GM12873 (cell line): ENCODE measurements around the gene CEACAM8.

Experiments
- TF ChIP-seq, protein P1 (sequence below): IDR thresholded peaks from 2 replicates; pipeline ENCODE4 v1.5.1; 2012; ENCODE audit warnings: low read depth, mild to moderate bottlenecking, moderate library complexity, low read length, control low read depth; ENCODE audit not compliant: insufficient read depth; ENCODE audit errors: missing control alignments

Gene CEACAM8

DNA sequence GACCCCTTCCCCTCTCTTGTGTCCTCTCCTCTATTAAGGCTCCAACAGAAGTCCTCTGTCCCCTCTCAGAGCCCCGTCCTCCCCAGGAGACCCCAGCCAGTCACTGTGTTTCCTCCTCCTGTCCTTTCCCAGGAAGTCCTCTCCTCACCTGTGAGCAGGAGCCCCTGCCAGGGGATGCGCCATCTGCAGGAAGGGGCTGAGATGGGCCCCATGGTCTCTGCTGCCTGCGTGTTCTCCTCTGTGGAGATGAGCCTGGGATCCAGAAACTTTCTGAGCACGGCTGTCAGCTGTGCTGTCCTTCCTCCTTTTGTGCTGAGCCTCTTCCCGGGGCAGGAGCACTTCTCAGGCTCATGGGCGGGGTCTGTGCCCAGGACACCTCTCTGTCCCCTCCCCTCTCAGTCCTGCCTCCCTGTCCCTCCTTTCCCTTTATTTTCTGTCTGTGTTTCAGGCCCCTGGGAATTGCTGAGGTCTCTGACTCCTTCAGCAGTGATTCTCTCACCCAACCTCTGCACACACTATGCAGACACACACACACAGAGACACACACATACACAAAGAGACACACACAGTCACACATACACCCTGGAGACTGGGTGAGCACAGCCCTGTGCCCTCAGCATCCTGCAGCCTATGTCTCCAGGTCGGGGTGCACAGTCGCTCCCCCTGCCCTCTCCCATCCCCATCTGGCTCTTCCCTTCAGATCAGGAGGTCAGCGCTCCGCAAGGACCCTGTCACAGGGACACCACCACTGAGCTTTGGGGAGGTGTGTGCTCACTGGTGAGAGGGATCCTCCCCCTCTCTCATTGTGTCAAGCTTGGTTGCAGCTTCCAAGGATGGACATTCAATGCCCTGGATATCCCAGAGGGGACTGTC, at the start of gene CEACAM8:
TSS of gene CEACAM8 (minus strand) at position 308 of the 873 bp plus-strand sequence. CDS start at position 212, 96 bp downstream.
- TF ChIP-seq, protein P1, sequence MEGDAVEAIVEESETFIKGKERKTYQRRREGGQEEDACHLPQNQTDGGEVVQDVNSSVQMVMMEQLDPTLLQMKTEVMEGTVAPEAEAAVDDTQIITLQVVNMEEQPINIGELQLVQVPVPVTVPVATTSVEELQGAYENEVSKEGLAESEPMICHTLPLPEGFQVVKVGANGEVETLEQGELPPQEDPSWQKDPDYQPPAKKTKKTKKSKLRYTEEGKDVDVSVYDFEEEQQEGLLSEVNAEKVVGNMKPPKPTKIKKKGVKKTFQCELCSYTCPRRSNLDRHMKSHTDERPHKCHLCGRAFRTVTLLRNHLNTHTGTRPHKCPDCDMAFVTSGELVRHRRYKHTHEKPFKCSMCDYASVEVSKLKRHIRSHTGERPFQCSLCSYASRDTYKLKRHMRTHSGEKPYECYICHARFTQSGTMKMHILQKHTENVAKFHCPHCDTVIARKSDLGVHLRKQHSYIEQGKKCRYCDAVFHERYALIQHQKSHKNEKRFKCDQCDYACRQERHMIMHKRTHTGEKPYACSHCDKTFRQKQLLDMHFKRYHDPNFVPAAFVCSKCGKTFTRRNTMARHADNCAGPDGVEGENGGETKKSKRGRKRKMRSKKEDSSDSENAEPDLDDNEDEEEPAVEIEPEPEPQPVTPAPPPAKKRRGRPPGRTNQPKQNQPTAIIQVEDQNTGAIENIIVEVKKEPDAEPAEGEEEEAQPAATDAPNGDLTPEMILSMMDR = no peak

DNA sequence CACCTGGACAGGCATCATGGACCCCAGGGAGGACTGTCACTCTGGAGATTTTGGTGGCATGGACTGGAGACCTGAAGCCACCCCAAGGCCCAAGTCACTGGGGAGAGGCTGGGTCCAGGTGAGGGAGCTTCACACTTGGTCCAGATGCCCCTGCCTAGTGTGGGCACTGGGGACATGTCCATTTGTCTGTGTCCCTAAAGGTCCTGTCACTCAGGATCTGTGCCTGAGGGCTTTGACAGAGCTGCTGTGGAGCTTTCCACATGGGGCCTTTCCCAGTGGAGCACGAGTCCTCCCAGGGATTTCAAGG, 40.5 kb upstream of the CEACAM8 start:
- TF ChIP-seq, protein P1 = no peak

DNA sequence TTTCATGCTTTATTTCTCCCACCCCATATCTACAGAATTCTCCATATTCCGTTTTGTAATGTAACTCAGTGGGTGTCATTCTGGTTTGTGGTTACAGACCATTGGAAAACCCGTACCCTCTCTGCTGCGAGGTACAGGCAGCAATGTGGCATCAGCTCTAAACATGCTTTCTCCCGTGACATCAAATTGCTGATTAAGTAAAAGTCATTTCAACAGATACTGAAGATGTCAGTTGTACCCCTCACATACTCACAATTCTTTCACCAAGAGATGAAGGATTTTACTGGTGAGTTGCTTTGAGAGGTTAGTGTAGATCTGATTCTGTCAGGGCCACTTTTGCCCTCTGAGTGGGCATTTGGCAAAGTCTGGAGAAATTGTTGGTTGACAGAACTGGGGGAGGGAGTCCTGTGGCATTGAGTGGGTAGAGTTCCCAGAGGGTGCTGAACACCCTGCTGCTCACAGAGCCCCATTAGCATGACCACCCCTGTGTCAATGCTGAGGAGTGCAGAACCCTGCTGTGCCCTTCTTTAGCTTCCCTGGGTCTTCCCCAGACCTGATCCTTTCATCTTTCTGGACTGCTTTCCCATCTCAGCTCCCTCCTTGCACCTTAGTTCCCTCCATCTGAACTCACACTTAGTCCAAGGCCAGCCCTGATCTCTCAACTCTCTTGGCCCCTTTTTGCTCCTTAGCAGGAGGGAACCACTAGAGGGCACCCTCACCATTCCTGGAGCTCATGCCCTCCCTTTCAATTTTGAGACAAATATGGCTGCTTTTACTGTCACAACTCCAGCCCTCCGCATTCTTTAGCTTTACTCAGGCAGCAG, 39.9 kb upstream of the CEACAM8 start:
- TF ChIP-seq, protein P1 = peak; percentile 87

DNA sequence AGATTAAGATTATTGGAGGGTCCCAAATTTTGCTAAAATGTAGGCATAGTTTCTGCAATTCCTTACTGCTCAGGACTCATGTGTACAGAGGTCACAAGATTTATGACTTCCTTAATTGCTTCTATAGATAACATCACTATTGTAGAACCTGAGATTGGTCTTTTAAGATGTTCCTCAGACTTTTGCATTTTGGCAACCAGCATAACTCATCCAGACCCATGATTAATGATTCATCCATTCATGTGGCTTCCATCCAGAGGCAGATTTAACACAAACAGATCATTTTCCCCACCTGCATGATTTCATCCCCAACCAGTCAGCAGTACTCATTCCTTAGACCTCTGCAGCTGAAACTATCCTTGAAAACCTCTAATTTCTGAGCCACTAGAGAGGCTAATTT, 34.5 kb upstream of the CEACAM8 start:
- TF ChIP-seq, protein P1 = no peak

DNA sequence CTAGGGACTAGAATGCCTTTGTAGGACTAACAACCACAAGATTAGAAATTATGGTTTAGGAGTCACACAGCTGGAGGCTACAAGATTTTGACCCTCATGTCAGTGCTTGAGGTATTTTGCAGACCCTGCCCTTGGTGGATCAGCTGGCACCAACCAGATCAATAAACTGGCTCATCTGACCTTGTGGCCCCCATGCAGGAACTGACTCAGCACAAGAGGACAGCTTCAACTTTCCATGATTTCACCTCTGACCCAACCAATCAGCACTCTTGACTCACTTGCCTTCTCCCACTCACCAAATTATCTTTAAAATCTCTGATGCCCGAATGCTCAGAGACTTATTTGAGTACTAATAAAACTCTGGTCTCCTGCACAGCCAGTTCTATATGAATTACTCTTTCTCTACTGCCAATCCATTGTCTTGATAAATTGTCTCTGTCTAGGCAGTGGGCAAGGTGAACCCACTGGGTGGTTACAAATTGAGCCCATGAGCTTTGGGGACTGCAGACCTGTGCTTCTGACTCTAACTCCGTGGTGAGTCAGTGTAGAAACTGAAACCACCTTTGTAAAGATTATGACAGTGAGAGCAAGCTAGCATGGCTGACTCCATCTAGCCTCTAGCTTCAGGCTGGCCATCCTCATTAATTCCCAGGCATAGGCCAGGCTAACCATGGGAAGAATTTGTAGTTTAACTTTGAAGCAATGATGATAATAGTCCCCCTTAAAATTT, 33.9 kb upstream of the CEACAM8 start:
- TF ChIP-seq, protein P1 = no peak

DNA sequence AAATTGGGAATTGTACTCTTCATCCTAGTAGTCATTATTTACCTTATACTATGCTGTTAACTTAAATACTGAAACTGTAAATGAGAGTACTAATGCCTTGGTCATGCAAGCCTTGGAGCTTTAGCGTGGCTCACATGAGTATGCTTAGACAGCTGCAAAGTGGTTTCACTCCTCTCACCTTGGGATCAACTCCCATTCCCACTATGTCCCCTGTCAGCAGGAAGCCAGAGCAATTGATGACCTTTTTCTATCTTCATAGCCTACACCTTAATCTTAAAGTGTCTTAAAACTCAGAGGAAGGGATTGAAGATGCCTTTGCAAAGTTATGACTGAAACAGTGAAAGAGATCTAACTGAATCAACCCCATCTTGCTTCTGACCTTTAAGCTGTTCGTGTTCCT, 33.2 kb upstream of the CEACAM8 start:
- TF ChIP-seq, protein P1 = no peak

DNA sequence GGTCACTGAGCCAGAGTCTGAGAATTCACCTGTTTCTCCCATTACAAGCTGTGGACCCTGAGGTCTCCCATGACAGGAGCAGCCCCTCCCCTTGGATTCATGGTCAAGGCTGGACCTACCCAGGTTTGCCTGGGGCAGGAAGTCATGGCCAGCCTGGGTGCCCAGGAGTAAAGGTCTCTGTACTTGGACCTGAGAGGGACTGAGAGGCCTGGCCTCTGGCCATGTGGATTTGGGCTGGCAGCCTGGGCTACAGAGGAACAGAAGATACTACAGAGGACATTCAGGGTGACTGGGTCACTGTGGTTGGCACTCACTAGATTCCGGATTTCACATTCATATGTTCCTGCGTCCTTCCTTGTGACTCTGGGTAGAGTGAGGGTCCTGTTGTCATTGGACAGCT, 31.5 kb upstream of the CEACAM8 start:
- TF ChIP-seq, protein P1 = no peak
